Suprapubic skin (tissue), 4 donors: ENCODE results near the gene SPIN1. TPM values are rescaled to one million over a fixed set of nuclear protein-coding genes. Genes with fewer than 3 reads are reported as not detected.
A peak's percentile ranks its signal among the peaks of the same experiment; 100 is the strongest.
"Not testable (repeated sequence)": the region's sequence is repeated elsewhere in the genome, so short reads cannot be mapped to it uniquely, and the experiment has no call there.

Source experiments
- DNase-seq, 2 donors: peaks; one replicate each; pipeline ENCODE4 v3.0.0-alpha.2; 2019; ENCODE audit warnings: low spot score in 2 of 2
- H3K27ac ChIP-seq: fragments of 200-600 bp; sonication (generic); one replicate; pipeline ENCODE4 v1.5.1; 2019
- H3K27me3 ChIP-seq: fragments of 200-600 bp; sonication (generic); one replicate; pipeline ENCODE4 v1.5.1; 2019
- H3K36me3 ChIP-seq: fragments of 200-600 bp; sonication (generic); one replicate; pipeline ENCODE4 v1.5.1; 2019
- H3K4me1 ChIP-seq: fragments of 200-600 bp; sonication (generic); one replicate; pipeline ENCODE4 v1.5.1; 2019
- H3K4me3 ChIP-seq: fragments of 200-600 bp; sonication (generic); one replicate; pipeline ENCODE4 v1.5.1; 2019; ENCODE audit warnings: mild to moderate bottlenecking
- H3K9me3 ChIP-seq: fragments of 200-600 bp; sonication (generic); one replicate; pipeline ENCODE4 v1.5.1; 2019
- EP300 ChIP-seq: sonication (generic); formaldehyde crosslinking; IDR thresholded peaks from one replicate; pipeline ENCODE4 v1.6.1; 2017; ENCODE audit warnings: antibody characterized with exemption
- POLR2A ChIP-seq, 2 donors: fragments of 450-650 bp; IDR thresholded peaks; one replicate each; pipeline ENCODE4 v1.6.1; 2017; ENCODE audit warnings: antibody characterized with exemption in 2 of 2, mild to moderate bottlenecking in 2 of 2, moderate library complexity in 2 of 2
- POLR2AphosphoS5 ChIP-seq, 3 donors: sonication (generic); formaldehyde crosslinking; IDR thresholded peaks; one replicate each; pipeline ENCODE4 v1.6.1; 2017; ENCODE audit warnings: antibody characterized with exemption in 3 of 3
- WGBS: methylation state at CpG from one replicate; pipeline ENCODE4 v1.1.5; 2018; 5-methylcytosine and 5-hydroxymethylcytosine counted together
- total RNA-seq, 4 donors: library from RNA; depleted of rRNA; stranded (reverse); fragments of >200 nt; gene quantifications; one replicate each; pipeline ENCODE4 v1.1.0, GENCODE V29; 2016
- TF ChIP-seq, protein P1 (sequence below), 2 donors: fragments of 200-600 bp in 1 of 2; fragments of 450-650 bp in 1 of 2; sonication (generic) in 1 of 2; IDR thresholded peaks; one replicate each; pipeline ENCODE4 v1.5.1; 2016 to 2019; ENCODE audit warnings: antibody characterized with exemption in 2 of 2, mild to moderate bottlenecking in 1 of 2, moderate library complexity in 1 of 2

Gene SPIN1
- total RNA-seq, result 10 to 100 TPM; 44.9 to 60.3 (median 54.4) TPM

DNA sequence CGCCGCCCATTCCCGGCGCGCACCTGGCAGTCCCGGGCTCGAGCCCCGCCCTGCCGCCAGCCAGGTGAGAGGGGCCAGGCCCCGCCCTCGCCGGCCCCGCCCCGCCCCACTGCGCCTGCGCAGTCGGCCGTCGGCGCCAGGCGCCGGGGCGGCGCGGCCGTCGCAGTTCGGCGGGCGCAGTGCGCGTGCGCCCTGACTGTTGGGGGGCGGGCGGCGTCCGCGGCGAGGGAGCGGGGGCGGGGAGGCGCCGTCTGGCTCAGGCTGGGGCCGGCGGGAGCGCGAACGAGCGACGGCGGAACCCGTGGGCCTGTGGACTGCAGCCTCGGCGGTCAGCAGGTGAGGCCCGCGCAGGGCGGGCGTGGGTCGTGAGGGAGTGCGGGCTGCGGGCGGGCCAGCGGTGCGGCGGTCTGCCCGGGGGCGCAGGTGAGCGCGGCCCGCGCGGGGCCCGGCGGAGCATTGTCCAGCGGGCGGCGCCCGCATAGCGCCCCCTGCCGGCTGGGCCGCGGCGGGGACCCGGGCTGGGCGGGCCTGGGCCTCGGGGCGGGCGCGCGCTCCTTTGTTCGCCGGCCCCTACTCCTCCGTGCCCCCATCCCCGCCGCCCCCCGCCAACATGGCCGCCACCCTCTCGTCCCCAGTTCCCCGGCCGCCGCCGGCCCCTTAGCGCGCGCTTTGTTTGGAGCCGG lies at the start of gene SPIN1:
SPIN1 (plus strand) TSS at position 242 of the 683 bp plus-strand sequence. CDS start 38,096 bp downstream, outside the sequence.
- DNase-seq, result peak; percentile 73 to 79
- TF ChIP-seq, protein P1, sequence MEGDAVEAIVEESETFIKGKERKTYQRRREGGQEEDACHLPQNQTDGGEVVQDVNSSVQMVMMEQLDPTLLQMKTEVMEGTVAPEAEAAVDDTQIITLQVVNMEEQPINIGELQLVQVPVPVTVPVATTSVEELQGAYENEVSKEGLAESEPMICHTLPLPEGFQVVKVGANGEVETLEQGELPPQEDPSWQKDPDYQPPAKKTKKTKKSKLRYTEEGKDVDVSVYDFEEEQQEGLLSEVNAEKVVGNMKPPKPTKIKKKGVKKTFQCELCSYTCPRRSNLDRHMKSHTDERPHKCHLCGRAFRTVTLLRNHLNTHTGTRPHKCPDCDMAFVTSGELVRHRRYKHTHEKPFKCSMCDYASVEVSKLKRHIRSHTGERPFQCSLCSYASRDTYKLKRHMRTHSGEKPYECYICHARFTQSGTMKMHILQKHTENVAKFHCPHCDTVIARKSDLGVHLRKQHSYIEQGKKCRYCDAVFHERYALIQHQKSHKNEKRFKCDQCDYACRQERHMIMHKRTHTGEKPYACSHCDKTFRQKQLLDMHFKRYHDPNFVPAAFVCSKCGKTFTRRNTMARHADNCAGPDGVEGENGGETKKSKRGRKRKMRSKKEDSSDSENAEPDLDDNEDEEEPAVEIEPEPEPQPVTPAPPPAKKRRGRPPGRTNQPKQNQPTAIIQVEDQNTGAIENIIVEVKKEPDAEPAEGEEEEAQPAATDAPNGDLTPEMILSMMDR (IDR thresholded peaks at IDR 0.05), result peak; percentile 41 to 53
- TF ChIP-seq POLR2AphosphoS5 (IDR thresholded peaks at IDR 0.05) (no peak), EP300 (no peak)
- no CpG with 5 or more reads among the region's 106 CpGs for WGBS

DNA sequence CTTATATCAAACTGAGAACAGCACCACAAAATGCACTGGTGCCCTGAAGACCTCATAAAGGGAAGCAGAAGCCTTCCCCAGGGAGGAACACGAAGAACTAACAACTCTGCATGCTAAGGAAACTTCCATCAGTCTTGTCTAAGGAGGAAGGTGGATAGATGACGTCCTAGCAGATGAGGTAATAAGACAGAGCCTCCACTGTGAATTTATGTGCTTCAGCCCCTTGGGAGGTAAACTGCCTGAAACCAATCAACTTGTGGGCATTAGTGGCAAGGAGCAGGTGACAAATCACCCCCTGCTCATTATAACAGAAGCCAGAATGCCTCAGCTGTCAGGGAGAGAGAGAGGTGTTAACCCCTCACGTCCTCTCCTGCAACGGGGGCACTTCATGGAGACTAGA lies 48.9 kb upstream of the SPIN1 start:
- Histone ChIP-seq H3K4me3 (no peak overlapping the region), H3K9me3 (no peaks in the 10 kb centered on the region), H3K27me3 (peaks cover 8% of the 10 kb centered on the region), H3K4me1 (no peaks in the 10 kb centered on the region), H3K27ac (no peak overlapping the region), H3K36me3 (no peaks in the 10 kb centered on the region)
- no peak for TF ChIP-seq POLR2AphosphoS5 (IDR thresholded peaks at IDR 0.05)
- TF ChIP-seq EP300, result no peak
- TF ChIP-seq, protein P1 (IDR thresholded peaks at IDR 0.05), result no peak
- no peak for TF ChIP-seq POLR2A (IDR thresholded peaks at IDR 0.05)
- WGBS, result 24% methylated on average over 4 of the region's 4 CpGs
- DNase-seq, result no peak

More for the DNA sequence above, at the start of gene SPIN1:
- Histone ChIP-seq H3K4me1 (peaks cover 38% of the 10 kb centered on the region), H3K4me3 (peak within 1 kb of the TSS; percentile 88), H3K27me3 (no peaks in the 10 kb centered on the region), H3K36me3 (no peaks in the 10 kb centered on the region), H3K9me3 (no peaks in the 10 kb centered on the region), H3K27ac (peak within 1 kb of the TSS; percentile 92)

DNA sequence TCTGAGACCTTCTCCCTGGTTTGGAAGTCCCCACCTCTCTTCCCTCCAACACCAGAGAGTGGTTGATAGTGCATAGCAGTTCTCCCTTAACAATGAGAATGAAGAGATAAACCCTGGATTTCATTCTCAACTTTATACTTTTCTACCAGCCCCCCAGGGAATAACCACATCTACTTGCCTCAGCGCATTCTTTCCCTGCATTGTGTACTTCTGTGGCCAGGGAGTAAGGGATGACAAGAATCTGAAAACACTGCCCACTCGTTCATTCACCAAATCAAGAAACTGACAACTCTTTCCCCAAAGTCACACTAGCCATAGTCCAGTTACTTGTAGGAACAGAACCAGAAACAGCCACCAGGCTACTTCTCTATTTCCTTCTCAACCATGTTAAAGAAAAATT lies 46.0 kb upstream of the SPIN1 start:
- no peak overlapping the region for H3K4me3 ChIP-seq
- H3K27me3 ChIP-seq, result peaks cover 4% of the 10 kb centered on the region
- H3K9me3 ChIP-seq, result no peaks in the 10 kb centered on the region
- 63% methylated on average over 2 of the region's 2 CpGs for WGBS
- no peaks in the 10 kb centered on the region for H3K36me3 ChIP-seq
- TF ChIP-seq POLR2A (IDR thresholded peaks at IDR 0.05), result no peak
- TF ChIP-seq EP300, result no peak
- TF ChIP-seq, protein P1 (IDR thresholded peaks at IDR 0.05), result no peak
- no peak for TF ChIP-seq POLR2AphosphoS5 (IDR thresholded peaks at IDR 0.05)
- no peak for DNase-seq
- H3K4me1 ChIP-seq, result no peaks in the 10 kb centered on the region
- no peak overlapping the region for H3K27ac ChIP-seq

DNA sequence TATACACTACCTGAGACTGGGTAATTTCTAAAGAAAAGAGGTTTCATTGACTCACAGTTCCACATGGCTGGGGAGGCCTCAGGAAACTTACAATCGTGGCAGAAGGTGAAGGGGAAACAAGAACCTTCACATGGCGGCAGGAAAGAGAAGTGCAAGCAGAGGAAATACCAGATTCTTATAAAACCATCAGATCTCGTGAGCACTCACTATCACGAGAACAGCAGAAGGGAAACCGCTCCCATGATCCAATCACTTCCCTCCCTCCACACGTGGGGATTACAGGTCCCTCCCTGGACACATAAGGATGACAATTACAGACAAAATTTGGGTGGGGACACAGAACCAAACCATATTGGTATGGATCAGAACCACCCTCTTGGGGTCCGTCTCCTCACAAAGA lies 44.2 kb upstream of the SPIN1 start:
- WGBS, result 78% methylated on average over 7 of the region's 7 CpGs
- Histone ChIP-seq H3K4me3 (no peak overlapping the region), H3K9me3 (no peaks in the 10 kb centered on the region), H3K27ac (no peak overlapping the region), H3K4me1 (no peaks in the 10 kb centered on the region), H3K27me3 (no peaks in the 10 kb centered on the region), H3K36me3 (no peaks in the 10 kb centered on the region)
- TF ChIP-seq EP300 (no peak), POLR2AphosphoS5 (IDR thresholded peaks at IDR 0.05) (no peak), POLR2A (IDR thresholded peaks at IDR 0.05) (no peak)
- TF ChIP-seq, protein P1 (IDR thresholded peaks at IDR 0.05), result no peak
- no peak for DNase-seq

DNA sequence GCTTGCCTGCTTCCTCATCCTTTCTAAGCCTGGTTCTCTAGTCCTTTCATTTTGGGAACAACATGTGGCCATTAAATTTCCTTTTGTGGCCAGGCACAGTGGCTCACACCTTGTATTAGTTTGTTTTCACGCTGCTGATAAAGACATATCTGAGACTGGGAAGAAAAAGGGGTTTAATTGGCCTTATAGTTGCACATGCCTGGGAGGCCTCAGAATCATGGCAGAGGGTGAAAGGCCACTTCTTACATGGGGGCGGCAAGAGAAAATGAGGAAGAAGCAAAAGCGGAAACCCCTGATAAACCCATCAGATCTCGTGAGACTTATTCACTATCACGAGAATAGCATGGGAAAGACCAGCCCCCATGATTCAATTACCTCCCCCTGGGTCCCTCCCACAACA lies 37.9 kb upstream of the SPIN1 start:
- WGBS, result 80% methylated on average over 5 of the region's 5 CpGs
- not testable (repeated sequence) for H3K4me1 ChIP-seq, DNase-seq, H3K27me3 ChIP-seq, H3K4me3 ChIP-seq, H3K27ac ChIP-seq, H3K36me3 ChIP-seq, H3K9me3 ChIP-seq

DNA sequence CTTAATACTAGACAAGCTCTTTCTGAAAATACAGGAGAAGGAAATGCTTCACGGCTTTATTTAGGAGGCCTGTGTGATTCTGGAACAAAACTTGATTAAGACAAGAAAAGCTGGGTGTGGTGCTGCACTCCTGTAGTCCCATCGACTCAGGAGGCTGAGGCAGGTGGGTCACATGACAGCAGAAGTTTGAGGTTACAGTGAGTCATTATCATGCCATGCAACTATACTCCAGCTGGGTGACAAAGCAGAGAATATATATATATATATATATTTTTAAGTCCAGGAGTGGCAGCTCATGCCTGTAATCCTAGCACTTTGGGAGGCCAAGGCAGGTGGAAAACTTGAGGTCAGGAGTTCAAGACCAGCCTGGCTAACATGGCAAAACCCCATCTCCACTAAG lies 33.1 kb upstream of the SPIN1 start:
- H3K27me3 ChIP-seq, result no peaks in the 10 kb centered on the region
- 79% methylated on average over 2 of the region's 2 CpGs for WGBS
- no peak overlapping the region for H3K4me3 ChIP-seq
- H3K36me3 ChIP-seq, result no peaks in the 10 kb centered on the region
- no peak overlapping the region for H3K27ac ChIP-seq
- TF ChIP-seq, protein P1 (IDR thresholded peaks at IDR 0.05), result no peak
- no peak for TF ChIP-seq POLR2AphosphoS5 (IDR thresholded peaks at IDR 0.05)
- TF ChIP-seq EP300, result no peak
- no peak for TF ChIP-seq POLR2A (IDR thresholded peaks at IDR 0.05)
- H3K4me1 ChIP-seq, result no peaks in the 10 kb centered on the region
- no peak for DNase-seq
- H3K9me3 ChIP-seq, result peaks cover 4% of the 10 kb centered on the region

DNA sequence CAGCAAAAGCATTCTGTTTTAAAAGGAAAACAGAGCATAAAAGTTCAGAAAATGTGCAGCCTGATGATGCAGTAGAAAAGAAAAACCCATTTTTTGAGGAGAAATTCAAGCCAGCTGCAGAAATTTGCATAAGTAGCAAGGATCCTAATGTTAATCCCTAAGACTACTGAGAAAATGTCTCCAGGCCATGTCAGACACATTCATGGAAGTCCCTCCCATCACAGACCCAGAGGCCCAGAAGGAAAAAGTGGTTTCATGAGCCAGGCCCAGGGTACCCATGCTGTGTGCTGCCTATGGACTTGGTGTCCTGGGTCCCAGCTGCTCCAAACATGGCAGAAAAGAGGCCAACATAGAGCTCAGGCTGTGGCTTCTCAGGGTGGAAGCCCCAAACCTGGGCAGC lies 31.0 kb upstream of the SPIN1 start:
- H3K27ac ChIP-seq, H3K36me3 ChIP-seq, H3K27me3 ChIP-seq, H3K4me3 ChIP-seq, H3K4me1 ChIP-seq, DNase-seq, H3K9me3 ChIP-seq: not testable (repeated sequence)
